ENCODE results near the gene JUND. TPM values are rescaled to one million over a fixed set of nuclear protein-coding genes. Genes with fewer than 3 reads are reported as not detected.

Gene JUND
- total and polyA plus RNA-seq, 8 donors, result 78.6 to 1,659 (median 323) TPM

GRCh38 chr19:18264137-18264854, 17.1 kb downstream of the JUND start:
- no peak overlapping the region for H3K27ac ChIP-seq
- H3K36me3 ChIP-seq, result peaks cover 25 to 65% (median 54%) of the 10 kb centered on the region in 4 donors
- intact Hi-C loops (cut with DNase I; ENCODE audit: low total_unique reads), result no loop called here
- H3K27me3 ChIP-seq, result no peaks in the 10 kb centered on the region
- no peak for TF ChIP-seq POLR2AphosphoS5 (IDR thresholded peaks at IDR 0.05)
- TF ChIP-seq CTCF (IDR thresholded peaks at IDR 0.05), result no peak
- no peak for TF ChIP-seq EP300 (IDR thresholded peaks at IDR 0.05)
- TF ChIP-seq POLR2A (IDR thresholded peaks at IDR 0.05), result no peak
- 79 to 91% (median 90%) methylated on average over 11 to 23 of the region's 23 CpGs for WGBS, 5 donors
- no peaks in the 10 kb centered on the region for H3K9me3 ChIP-seq
- H3K4me1 ChIP-seq, result no peaks in the 10 kb centered on the region
- no peak for DNase-seq
- no peak overlapping the region for H3K4me3 ChIP-seq

- H3K4me3 ChIP-seq, result no peak overlapping the region
- H3K36me3 ChIP-seq, result peaks cover 24 to 59% (median 48%) of the 10 kb centered on the region in 4 donors
- H3K9me3 ChIP-seq, result no peaks in the 10 kb centered on the region
- TF ChIP-seq POLR2A (IDR thresholded peaks at IDR 0.05) (no peak), CTCF (IDR thresholded peaks at IDR 0.05) (no peak), EP300 (IDR thresholded peaks at IDR 0.05) (no peak), POLR2AphosphoS5 (IDR thresholded peaks at IDR 0.05) (no peak)
- 67 to 87% (median 84%) methylated on average over 5 to 16 of the region's 16 CpGs for WGBS, 5 donors
- intact Hi-C loops (cut with DNase I; ENCODE audit: low total_unique reads), result no loop called here
- no peak overlapping the region for H3K27ac ChIP-seq
- peak in 1 of 2 donors; percentile 10 for DNase-seq
- H3K27me3 ChIP-seq, result no peaks in the 10 kb centered on the region
- no peaks in the 10 kb centered on the region for H3K4me1 ChIP-seq
These were observed 17.9 kb downstream of the JUND start for GRCh38 chr19:18263324-18264136.

GRCh38 chr19:18262917-18263316, 18.5 kb downstream of the JUND start:
- no peak for TF ChIP-seq POLR2AphosphoS5 (IDR thresholded peaks at IDR 0.05)
- no peak for TF ChIP-seq POLR2A (IDR thresholded peaks at IDR 0.05)
- no peak for TF ChIP-seq EP300 (IDR thresholded peaks at IDR 0.05)
- TF ChIP-seq CTCF (IDR thresholded peaks at IDR 0.05), result no peak
- intact Hi-C loops (cut with DNase I; ENCODE audit: low total_unique reads), result no loop called here
- WGBS, 5 donors, result 88 to 92% (median 91%) methylated on average over 10 of the region's 10 CpGs

GRCh38 chr19:18262144-18262543, 19.3 kb downstream of the JUND start:
- intact Hi-C loops (cut with DNase I; ENCODE audit: low total_unique reads), result no loop called here
- peak in 1 of 2 donors; percentile 3 for DNase-seq
- Histone ChIP-seq H3K27me3 (no peaks in the 10 kb centered on the region), H3K36me3 (peaks cover 16 to 50% (median 44%) of the 10 kb centered on the region in 4 donors), H3K27ac (no peak overlapping the region), H3K9me3 (no peaks in the 10 kb centered on the region), H3K4me3 (no peak overlapping the region), H3K4me1 (no peaks in the 10 kb centered on the region)
- TF ChIP-seq EP300 (IDR thresholded peaks at IDR 0.05), result no peak
- TF ChIP-seq POLR2A (IDR thresholded peaks at IDR 0.05), result no peak
- TF ChIP-seq POLR2AphosphoS5 (IDR thresholded peaks at IDR 0.05), result no peak
- no peak for TF ChIP-seq CTCF (IDR thresholded peaks at IDR 0.05)

More at GRCh38 chr19:18262917-18263316, 18.5 kb downstream of the JUND start:
- DNase-seq, result no peak
- peaks cover 21 to 52% (median 44%) of the 10 kb centered on the region in 4 donors for H3K36me3 ChIP-seq
- no peaks in the 10 kb centered on the region for H3K9me3 ChIP-seq
- no peak overlapping the region for H3K4me3 ChIP-seq
- no peaks in the 10 kb centered on the region for H3K27me3 ChIP-seq
- no peaks in the 10 kb centered on the region for H3K4me1 ChIP-seq
- H3K27ac ChIP-seq, result no peak overlapping the region

All from stomach (tissue), 9 donors.